ENCODE results near the gene ALOXE3. TPM values are rescaled to one million over a fixed set of nuclear protein-coding genes. Genes with fewer than 3 reads are reported as not detected.

Gene ALOXE3
- total and polyA plus RNA-seq, 2 of the 8 experiments (the other 6 are each of a cell fraction or from before 2014, with no cell fraction given), result 0.26 TPM; not detected in 1

DNA sequence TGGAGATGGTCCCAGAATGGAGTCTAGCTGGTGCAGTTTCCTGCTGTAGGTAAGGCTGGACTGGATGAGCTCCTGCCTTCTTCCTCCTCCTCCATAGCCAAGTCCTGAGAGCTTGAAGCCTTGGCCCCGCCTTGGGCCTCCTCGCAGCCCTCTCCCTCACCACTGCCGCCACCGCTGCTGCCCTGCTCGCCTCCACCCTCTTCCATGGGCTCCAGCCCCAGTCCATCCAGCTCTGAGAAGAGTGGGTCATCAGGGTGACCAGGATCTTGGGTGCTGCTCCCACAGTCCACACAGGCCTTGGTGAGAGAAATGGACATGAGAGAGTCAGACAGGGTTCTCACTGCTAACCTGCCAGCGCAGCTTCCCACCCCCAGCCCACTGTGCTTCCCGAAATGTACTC is 22.7 kb upstream of the ALOXE3 start (continued):
- TF ChIP-seq, protein P1, sequence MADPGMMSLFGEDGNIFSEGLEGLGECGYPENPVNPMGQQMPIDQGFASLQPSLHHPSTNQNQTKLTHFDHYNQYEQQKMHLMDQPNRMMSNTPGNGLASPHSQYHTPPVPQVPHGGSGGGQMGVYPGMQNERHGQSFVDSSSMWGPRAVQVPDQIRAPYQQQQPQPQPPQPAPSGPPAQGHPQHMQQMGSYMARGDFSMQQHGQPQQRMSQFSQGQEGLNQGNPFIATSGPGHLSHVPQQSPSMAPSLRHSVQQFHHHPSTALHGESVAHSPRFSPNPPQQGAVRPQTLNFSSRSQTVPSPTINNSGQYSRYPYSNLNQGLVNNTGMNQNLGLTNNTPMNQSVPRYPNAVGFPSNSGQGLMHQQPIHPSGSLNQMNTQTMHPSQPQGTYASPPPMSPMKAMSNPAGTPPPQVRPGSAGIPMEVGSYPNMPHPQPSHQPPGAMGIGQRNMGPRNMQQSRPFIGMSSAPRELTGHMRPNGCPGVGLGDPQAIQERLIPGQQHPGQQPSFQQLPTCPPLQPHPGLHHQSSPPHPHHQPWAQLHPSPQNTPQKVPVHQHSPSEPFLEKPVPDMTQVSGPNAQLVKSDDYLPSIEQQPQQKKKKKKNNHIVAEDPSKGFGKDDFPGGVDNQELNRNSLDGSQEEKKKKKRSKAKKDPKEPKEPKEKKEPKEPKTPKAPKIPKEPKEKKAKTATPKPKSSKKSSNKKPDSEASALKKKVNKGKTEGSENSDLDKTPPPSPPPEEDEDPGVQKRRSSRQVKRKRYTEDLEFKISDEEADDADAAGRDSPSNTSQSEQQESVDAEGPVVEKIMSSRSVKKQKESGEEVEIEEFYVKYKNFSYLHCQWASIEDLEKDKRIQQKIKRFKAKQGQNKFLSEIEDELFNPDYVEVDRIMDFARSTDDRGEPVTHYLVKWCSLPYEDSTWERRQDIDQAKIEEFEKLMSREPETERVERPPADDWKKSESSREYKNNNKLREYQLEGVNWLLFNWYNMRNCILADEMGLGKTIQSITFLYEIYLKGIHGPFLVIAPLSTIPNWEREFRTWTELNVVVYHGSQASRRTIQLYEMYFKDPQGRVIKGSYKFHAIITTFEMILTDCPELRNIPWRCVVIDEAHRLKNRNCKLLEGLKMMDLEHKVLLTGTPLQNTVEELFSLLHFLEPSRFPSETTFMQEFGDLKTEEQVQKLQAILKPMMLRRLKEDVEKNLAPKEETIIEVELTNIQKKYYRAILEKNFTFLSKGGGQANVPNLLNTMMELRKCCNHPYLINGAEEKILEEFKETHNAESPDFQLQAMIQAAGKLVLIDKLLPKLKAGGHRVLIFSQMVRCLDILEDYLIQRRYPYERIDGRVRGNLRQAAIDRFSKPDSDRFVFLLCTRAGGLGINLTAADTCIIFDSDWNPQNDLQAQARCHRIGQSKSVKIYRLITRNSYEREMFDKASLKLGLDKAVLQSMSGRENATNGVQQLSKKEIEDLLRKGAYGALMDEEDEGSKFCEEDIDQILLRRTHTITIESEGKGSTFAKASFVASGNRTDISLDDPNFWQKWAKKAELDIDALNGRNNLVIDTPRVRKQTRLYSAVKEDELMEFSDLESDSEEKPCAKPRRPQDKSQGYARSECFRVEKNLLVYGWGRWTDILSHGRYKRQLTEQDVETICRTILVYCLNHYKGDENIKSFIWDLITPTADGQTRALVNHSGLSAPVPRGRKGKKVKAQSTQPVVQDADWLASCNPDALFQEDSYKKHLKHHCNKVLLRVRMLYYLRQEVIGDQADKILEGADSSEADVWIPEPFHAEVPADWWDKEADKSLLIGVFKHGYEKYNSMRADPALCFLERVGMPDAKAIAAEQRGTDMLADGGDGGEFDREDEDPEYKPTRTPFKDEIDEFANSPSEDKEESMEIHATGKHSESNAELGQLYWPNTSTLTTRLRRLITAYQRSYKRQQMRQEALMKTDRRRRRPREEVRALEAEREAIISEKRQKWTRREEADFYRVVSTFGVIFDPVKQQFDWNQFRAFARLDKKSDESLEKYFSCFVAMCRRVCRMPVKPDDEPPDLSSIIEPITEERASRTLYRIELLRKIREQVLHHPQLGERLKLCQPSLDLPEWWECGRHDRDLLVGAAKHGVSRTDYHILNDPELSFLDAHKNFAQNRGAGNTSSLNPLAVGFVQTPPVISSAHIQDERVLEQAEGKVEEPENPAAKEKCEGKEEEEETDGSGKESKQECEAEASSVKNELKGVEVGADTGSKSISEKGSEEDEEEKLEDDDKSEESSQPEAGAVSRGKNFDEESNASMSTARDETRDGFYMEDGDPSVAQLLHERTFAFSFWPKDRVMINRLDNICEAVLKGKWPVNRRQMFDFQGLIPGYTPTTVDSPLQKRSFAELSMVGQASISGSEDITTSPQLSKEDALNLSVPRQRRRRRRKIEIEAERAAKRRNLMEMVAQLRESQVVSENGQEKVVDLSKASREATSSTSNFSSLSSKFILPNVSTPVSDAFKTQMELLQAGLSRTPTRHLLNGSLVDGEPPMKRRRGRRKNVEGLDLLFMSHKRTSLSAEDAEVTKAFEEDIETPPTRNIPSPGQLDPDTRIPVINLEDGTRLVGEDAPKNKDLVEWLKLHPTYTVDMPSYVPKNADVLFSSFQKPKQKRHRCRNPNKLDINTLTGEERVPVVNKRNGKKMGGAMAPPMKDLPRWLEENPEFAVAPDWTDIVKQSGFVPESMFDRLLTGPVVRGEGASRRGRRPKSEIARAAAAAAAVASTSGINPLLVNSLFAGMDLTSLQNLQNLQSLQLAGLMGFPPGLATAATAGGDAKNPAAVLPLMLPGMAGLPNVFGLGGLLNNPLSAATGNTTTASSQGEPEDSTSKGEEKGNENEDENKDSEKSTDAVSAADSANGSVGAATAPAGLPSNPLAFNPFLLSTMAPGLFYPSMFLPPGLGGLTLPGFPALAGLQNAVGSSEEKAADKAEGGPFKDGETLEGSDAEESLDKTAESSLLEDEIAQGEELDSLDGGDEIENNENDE (IDR thresholded peaks at IDR 0.05; ENCODE audit: insufficient replicate concordance, low read length), result no peak
- TF ChIP-seq, protein P2, sequence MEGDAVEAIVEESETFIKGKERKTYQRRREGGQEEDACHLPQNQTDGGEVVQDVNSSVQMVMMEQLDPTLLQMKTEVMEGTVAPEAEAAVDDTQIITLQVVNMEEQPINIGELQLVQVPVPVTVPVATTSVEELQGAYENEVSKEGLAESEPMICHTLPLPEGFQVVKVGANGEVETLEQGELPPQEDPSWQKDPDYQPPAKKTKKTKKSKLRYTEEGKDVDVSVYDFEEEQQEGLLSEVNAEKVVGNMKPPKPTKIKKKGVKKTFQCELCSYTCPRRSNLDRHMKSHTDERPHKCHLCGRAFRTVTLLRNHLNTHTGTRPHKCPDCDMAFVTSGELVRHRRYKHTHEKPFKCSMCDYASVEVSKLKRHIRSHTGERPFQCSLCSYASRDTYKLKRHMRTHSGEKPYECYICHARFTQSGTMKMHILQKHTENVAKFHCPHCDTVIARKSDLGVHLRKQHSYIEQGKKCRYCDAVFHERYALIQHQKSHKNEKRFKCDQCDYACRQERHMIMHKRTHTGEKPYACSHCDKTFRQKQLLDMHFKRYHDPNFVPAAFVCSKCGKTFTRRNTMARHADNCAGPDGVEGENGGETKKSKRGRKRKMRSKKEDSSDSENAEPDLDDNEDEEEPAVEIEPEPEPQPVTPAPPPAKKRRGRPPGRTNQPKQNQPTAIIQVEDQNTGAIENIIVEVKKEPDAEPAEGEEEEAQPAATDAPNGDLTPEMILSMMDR (IDR thresholded peaks at IDR 0.05; ENCODE audit: control extremely low read depth in 1 of 3, insufficient read depth in 1 of 3, low read depth in 1 of 3, low read length in 3 of 3), result no peak
- no peak for TF ChIP-seq CTBP2 (IDR thresholded peaks at IDR 0.05; ENCODE audit: borderline replicate concordance, insufficient read depth, insufficient read length, low read length)

Measured in H1 (cell line).